SW480 (cell line): ENCODE measurements around the gene ENPP1.

ENCODE experiments used
- DNase-seq: peaks from one replicate; pipeline ENCODE4 v3.0.0-alpha.2; 2016; ENCODE audit warnings: low spot score

ENPP1 gene

GRCh38 chr6:131807644-131808459 is at the start of gene ENPP1:
Gene ENPP1, plus strand, starts transcription at chr6:131808020. Its CDS starts 16 bp downstream, at chr6:131808036.
- peak; percentile 26 for DNase-seq

GRCh38 chr6:131758920-131759319 is 48.9 kb upstream of the ENPP1 start:
- DNase-seq, result no peak

GRCh38 chr6:131761060-131761761 is 46.6 kb upstream of the ENPP1 start:
- DNase-seq, result no peak

- no peak for DNase-seq
Measured at GRCh38 chr6:131761762-131762067, 46.1 kb upstream of the ENPP1 start.

GRCh38 chr6:131762984-131763383 is 44.8 kb upstream of the ENPP1 start:
- DNase-seq, result no peak

GRCh38 chr6:131763749-131764148 is 44.1 kb upstream of the ENPP1 start:
- no peak for DNase-seq

GRCh38 chr6:131764350-131764749 is 43.5 kb upstream of the ENPP1 start:
- DNase-seq, result no peak

- DNase-seq, result no peak
Measured at GRCh38 chr6:131765081-131765803, 42.6 kb upstream of the ENPP1 start.

GRCh38 chr6:131765804-131766135 is 42.0 kb upstream of the ENPP1 start:
- no peak for DNase-seq

GRCh38 chr6:131766631-131767030 is 41.2 kb upstream of the ENPP1 start:
- no peak for DNase-seq

- DNase-seq, result no peak
Measured at GRCh38 chr6:131768964-131769363, 38.9 kb upstream of the ENPP1 start.

- no peak for DNase-seq
Measured at GRCh38 chr6:131769385-131770141, 38.3 kb upstream of the ENPP1 start.

- DNase-seq, result no peak
Measured at GRCh38 chr6:131770776-131771175, 37.0 kb upstream of the ENPP1 start.

- DNase-seq, result no peak
Measured at GRCh38 chr6:131773284-131773950, 34.4 kb upstream of the ENPP1 start.

- DNase-seq, result no peak
Measured at GRCh38 chr6:131775886-131776285, 31.9 kb upstream of the ENPP1 start.

- DNase-seq, result no peak
Measured at GRCh38 chr6:131776985-131777384, 30.8 kb upstream of the ENPP1 start.

- DNase-seq, result no peak
Measured at GRCh38 chr6:131778169-131778568, 29.7 kb upstream of the ENPP1 start.

GRCh38 chr6:131779304-131779703 is 28.5 kb upstream of the ENPP1 start:
- DNase-seq, result no peak

GRCh38 chr6:131780600-131780999 is 27.2 kb upstream of the ENPP1 start:
- DNase-seq, result no peak

GRCh38 chr6:131781687-131782086 is 26.1 kb upstream of the ENPP1 start:
- no peak for DNase-seq

GRCh38 chr6:131782764-131783163 is 25.1 kb upstream of the ENPP1 start:
- peak; percentile 11 for DNase-seq

- no peak for DNase-seq
Measured at GRCh38 chr6:131784561-131784960, 23.3 kb upstream of the ENPP1 start.
